GM06990 (cell line): ENCODE results near the gene PANX2.

ENCODE experiments used
- DNase-seq: peaks from one replicate; pipeline ENCODE4 v3.0.0-alpha.2; 2011; ENCODE audit not compliant: insufficient read length; ENCODE audit errors: extremely low read depth
- H3K27me3 ChIP-seq: replicated peaks from 2 replicates; pipeline ENCODE4 v1.6.0; 2011; ENCODE audit warnings: low read length; ENCODE audit not compliant: control insufficient read depth, insufficient read depth
- H3K36me3 ChIP-seq: 2 replicates; pipeline ENCODE4 v1.5.1; 2011; ENCODE audit warnings: low read length; ENCODE audit not compliant: control insufficient read depth, insufficient read depth
- H3K4me3 ChIP-seq: replicated peaks from 2 replicates; pipeline ENCODE4 v1.5.1; 2011; ENCODE audit warnings: low read depth, mild to moderate bottlenecking, control low read depth, low read length
- CTCF ChIP-seq: IDR thresholded peaks from 2 replicates; pipeline ENCODE4 v1.5.1; 2011; ENCODE audit warnings: low read length, control low read depth, mild to moderate bottlenecking, inconsistent platforms; ENCODE audit not compliant: insufficient read depth, poor library complexity, severe bottlenecking

The PANX2 gene

GRCh38 chr22:50148991-50149721 is 21.4 kb upstream of the PANX2 start:
- peak; percentile 69 for DNase-seq
- Histone ChIP-seq H3K4me3 (no peak overlapping the region), H3K27me3 (no peaks in the 10 kb centered on the region), H3K36me3 (no peaks in the 10 kb centered on the region)
- TF ChIP-seq CTCF, result peak; percentile 98

- Histone ChIP-seq H3K27me3 (no peaks in the 10 kb centered on the region), H3K4me3 (no peak overlapping the region), H3K36me3 (no peaks in the 10 kb centered on the region)
- DNase-seq, result no peak
- TF ChIP-seq CTCF, result no peak
Observed at GRCh38 chr22:50150161-50151129, 20.1 kb upstream of the PANX2 start.

DNA sequence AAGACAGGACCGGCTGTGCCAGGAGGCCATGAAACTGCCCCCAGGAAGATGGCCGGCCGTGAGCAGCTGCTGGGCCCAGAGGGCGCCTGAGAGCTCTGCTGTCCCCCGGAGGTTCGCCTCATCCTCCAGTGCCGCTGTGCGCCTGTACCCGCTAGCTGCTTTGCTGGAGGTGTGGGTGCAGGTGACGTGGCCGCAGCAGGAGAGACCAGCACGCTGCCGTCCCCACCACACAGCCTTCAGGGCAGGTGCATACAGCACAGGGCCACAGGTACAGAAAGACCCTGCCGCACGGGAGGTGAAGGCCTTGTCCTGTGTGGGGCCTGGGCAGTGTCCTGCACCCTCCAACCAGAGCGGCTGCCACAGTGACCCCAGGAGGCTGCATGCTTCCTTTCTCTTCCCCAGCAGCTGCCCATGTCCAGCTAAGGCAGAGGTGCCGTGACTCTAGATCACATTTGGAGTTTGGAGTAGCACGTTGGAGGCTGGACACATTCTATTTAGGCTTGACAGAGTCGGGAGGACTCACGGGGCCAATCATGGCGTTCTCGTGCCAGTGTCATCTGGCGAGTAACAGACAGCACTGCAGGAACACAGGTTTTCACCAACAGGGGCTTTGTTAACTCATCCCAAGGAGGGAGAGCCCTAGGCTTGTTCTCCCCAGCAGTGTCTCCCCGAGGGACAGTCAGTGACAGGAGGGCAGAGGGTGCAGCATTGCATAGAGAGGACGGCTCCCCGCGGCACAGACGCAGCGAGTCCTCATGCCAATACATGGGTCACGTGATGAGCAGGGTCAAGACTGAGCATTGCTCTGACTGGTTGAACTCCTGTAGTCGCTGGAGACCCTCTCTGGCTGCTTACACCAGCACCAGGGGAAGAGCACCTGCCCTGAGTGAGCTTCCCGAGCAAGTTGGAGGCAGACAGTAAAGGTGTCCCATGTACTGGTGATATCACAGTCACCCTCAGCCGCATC is 18.7 kb upstream of the PANX2 start:
- H3K27me3 ChIP-seq, result no peaks in the 10 kb centered on the region
- no peak for DNase-seq
- TF ChIP-seq CTCF, result no peak
- H3K4me3 ChIP-seq, result no peak overlapping the region
- H3K36me3 ChIP-seq, result no peaks in the 10 kb centered on the region

DNA sequence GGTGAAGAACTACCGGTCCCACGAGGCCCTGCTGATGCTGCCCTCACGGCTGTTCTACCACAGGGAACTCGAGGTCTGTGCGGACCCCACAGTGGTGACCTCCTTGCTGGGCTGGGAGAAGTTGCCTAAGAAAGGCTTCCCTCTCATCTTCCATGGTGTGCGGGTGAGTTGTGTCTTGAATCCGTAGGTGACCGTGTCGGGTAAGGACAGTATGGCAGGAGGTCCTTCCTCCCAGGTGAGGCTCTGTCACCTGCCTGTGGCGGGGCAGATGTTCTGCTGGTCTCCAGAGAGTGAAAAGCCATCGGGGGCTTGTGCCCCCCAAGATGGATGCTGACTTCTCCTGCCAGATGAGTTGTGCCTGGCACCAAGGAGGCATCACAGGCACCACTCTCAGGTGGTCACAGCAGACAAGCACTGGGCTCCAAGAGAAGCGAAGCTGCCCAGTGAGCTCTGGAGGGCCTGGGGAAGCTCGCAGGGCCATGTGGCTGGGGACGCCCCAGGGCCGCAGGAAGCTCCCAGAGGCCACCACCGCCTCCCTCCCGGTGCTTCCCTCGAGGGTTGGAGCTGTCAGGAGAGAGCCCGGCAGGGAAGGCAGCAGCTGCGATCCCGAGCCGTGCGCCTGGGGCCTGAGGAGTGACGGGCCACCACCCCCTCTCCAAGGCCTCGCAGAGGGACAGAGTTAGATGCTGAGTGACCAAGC is 17.3 kb upstream of the PANX2 start:
- H3K4me3 ChIP-seq, result no peak overlapping the region
- TF ChIP-seq CTCF, result no peak
- H3K27me3 ChIP-seq, result no peaks in the 10 kb centered on the region
- DNase-seq, result no peak
- no peaks in the 10 kb centered on the region for H3K36me3 ChIP-seq

DNA sequence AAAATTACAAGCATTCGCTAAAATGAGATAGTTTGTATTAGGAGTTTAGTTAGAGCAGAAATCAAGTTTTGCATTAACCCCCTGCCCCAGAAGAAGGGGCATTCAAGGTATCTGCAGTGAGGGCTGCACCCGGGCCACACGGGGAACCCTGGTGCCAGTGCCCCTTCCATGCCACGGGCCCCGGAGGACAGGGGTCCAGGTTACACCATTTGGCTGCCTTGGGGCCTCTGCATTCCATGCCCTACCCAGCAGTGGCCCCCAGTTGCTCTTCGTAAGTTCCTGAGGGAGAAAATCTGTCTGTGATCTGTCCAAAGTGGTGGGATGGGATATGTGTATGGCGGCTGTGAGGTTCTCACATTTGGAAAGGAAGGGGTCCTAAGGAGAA is 16.8 kb upstream of the PANX2 start:
- DNase-seq, result no peak
- H3K27me3 ChIP-seq, result peaks cover under 1% of the 10 kb centered on the region
- H3K36me3 ChIP-seq, result no peaks in the 10 kb centered on the region
- no peak overlapping the region for H3K4me3 ChIP-seq
- TF ChIP-seq CTCF, result no peak
